GM12892 (cell line): ENCODE measurements around the gene PHACTR2.

Experiments
- POLR2A ChIP-seq: IDR thresholded peaks from 2 replicates; pipeline ENCODE4 v1.6.1; 2011; ENCODE audit warnings: low read depth, low read length, control low read depth
- POLR2AphosphoS5 ChIP-seq: IDR thresholded peaks from 2 replicates; pipeline ENCODE4 v1.6.1; 2011; ENCODE audit warnings: low read depth, low read length, control low read depth
- TAF1 ChIP-seq: IDR thresholded peaks from 2 replicates; pipeline ENCODE4 v1.6.1; 2011; ENCODE audit warnings: low read depth, mild to moderate bottlenecking, control low read depth, low read length, borderline replicate concordance

DNA sequence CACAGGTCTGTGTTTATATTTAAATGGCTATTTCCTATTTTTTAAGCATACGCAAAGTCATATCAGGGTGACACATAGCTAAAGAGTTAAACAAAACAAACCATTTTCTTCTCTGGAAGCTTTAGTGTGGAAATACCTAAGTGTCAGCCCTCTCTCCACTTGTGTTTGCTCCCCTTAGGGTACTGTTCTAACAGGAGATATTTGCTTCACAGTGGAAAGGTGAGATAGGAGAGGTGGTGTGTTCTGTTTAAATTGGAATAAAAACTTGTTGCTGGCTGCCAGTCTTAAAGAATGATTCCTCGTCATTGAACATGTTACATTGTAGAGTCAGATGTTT, 18.9 kb downstream of the PHACTR2 start:
- TF ChIP-seq POLR2A (no peak), TAF1 (no peak), POLR2AphosphoS5 (no peak)
